Naive thymus-derived CD4-positive, alpha-beta T cell (primary cell): ENCODE measurements around the gene HDHD3. TPM values are rescaled to one million over a fixed set of nuclear protein-coding genes. Genes with fewer than 3 reads are reported as not detected.
"Not testable (repeated sequence)": the region's sequence is repeated elsewhere in the genome, so short reads cannot be mapped to it uniquely, and the experiment has no call there.

ENCODE experiments used
- ATAC-seq: fragments of 150-1000 bp; cut with Tn5 transposase; 2 replicates; pipeline ENCODE4 v1.10.0; 2021; ENCODE audit warnings: mild to moderate bottlenecking, moderate library complexity
- CTCF ChIA-PET: fragments of 350-600 bp; sonication (Branson Sonifier 250); formaldehyde crosslinking; loops from one replicate; lab custom pipeline; 2021; ENCODE audit warnings: antibody characterized with exemption; lab: Charles Lee
- POLR2A ChIA-PET: fragments of 350-600 bp; sonication (Branson Sonifier 250); formaldehyde crosslinking; loops from one replicate; lab custom pipeline; 2021; ENCODE audit warnings: antibody characterized with exemption, inconsistent platforms; lab: Charles Lee
- DNase-seq, 9 donors: peaks; one replicate each; pipeline versions ENCODE4 v3.0.0 to v3.0.0-alpha.2; 2020 to 2022; ENCODE audit warnings: mixed read lengths in 1 of 9
- H3K27ac ChIP-seq: one replicate; pipeline ENCODE4 v1.7.0; 2013; ENCODE audit warnings: mild to moderate bottlenecking, low read depth, low read length, moderate library complexity
- H3K27me3 ChIP-seq, 2 donors: one replicate each; pipeline ENCODE4 v1.7.0; 2013; ENCODE audit warnings: low read length in 2 of 2, mild to moderate bottlenecking in 2 of 2, moderate library complexity in 2 of 2; ENCODE audit not compliant: control insufficient read depth in 2 of 2, insufficient read depth in 2 of 2
- H3K36me3 ChIP-seq, 3 experiments: 1 replicate in 2 of 3; 2 replicates in 1 of 3; pipeline ENCODE4 v1.7.0; 2013; ENCODE audit warnings: low read length in 3 of 3, mild to moderate bottlenecking in 3 of 3, moderate library complexity in 1 of 3; ENCODE audit not compliant: insufficient read depth in 3 of 3, control insufficient read depth in 2 of 3
- H3K4me1 ChIP-seq, 2 donors: one replicate each; pipeline ENCODE4 v1.7.0; 2013; ENCODE audit warnings: low read length in 2 of 2, mild to moderate bottlenecking in 2 of 2, moderate library complexity in 1 of 2; ENCODE audit not compliant: control insufficient read depth in 2 of 2, insufficient read depth in 2 of 2
- H3K4me3 ChIP-seq: 2 replicates; pipeline ENCODE4 v1.7.0; 2013; ENCODE audit warnings: mild to moderate bottlenecking, low read length
- H3K9me3 ChIP-seq, 3 experiments: 1 replicate in 2 of 3; 2 replicates in 1 of 3; pipeline ENCODE4 v1.7.0; 2013; ENCODE audit warnings: low read length in 3 of 3; ENCODE audit not compliant: control insufficient read depth in 2 of 3
- H3K27ac Mint-ChIP-seq, 9 donors: one replicate each; pipeline ENCODE4 v1.8.0; 2020 to 2022; ENCODE audit warnings: mixed read lengths in 9 of 9, mild to moderate bottlenecking in 8 of 9, moderate library complexity in 5 of 9, inconsistent platforms in 2 of 9
- H3K27me3 Mint-ChIP-seq, 5 donors: one replicate each; pipeline ENCODE4 v1.8.0; 2021 to 2022; ENCODE audit warnings: mixed read lengths in 5 of 5, mild to moderate bottlenecking in 1 of 5
- H3K36me3 Mint-ChIP-seq, 5 donors: one replicate each; pipeline ENCODE4 v1.8.0; 2020 to 2022; ENCODE audit warnings: mixed read lengths in 5 of 5, mild to moderate bottlenecking in 3 of 5, inconsistent platforms in 1 of 5
- H3K4me1 Mint-ChIP-seq, 7 donors: one replicate each; pipeline ENCODE4 v1.8.0; 2020 to 2022; ENCODE audit warnings: mixed read lengths in 7 of 7, mild to moderate bottlenecking in 3 of 7, inconsistent platforms in 1 of 7
- H3K4me3 Mint-ChIP-seq, 10 donors: one replicate each; pipeline ENCODE4 v1.8.0; 2020 to 2022; ENCODE audit warnings: mild to moderate bottlenecking in 10 of 10, mixed read lengths in 10 of 10, moderate library complexity in 6 of 10, inconsistent platforms in 2 of 10
- H3K9me3 Mint-ChIP-seq, 11 donors: one replicate each; pipeline ENCODE4 v1.8.0; 2020 to 2022; ENCODE audit warnings: mixed read lengths in 11 of 11, mild to moderate bottlenecking in 4 of 11, inconsistent platforms in 1 of 11, moderate library complexity in 1 of 11
- intact Hi-C, 2 donors: fragments of 100-400 bp; cut with micrococcal nuclease; formaldehyde crosslinking; loops; one replicate each; pipeline ENCODE4 v1.15.1; 2023
- polyA plus RNA-seq, 2 donors: library from polyadenylated mRNA; unstranded; fragments of 300-500 nt; fragmentation: Illumina TruSeq; gene quantifications; one replicate each; pipeline ENCODE4 v1.2.3, GENCODE V29; 2021
- total RNA-seq, 6 experiments: library from RNA in 5 of 6; stranded (reverse) in 5 of 6; gene quantifications; 1 replicate in 5 of 6; 2 replicates in 1 of 6; pipeline ENCODE4 v1.2.3 and lab custom pipeline; 2021 to 2026

The HDHD3 gene
- total and polyA plus RNA-seq, 7 experiments from 2014 or later = 11.3 to 52.8 (median 26.4) TPM

- H3K27ac Mint-ChIP-seq = peak overlapping the region in 1 of 9 donors; percentile 18
- intact Hi-C loops = no loop called here
Observed at GRCh38 chr9:113387560-113388230, 10.9 kb upstream of the HDHD3 start.

DNA sequence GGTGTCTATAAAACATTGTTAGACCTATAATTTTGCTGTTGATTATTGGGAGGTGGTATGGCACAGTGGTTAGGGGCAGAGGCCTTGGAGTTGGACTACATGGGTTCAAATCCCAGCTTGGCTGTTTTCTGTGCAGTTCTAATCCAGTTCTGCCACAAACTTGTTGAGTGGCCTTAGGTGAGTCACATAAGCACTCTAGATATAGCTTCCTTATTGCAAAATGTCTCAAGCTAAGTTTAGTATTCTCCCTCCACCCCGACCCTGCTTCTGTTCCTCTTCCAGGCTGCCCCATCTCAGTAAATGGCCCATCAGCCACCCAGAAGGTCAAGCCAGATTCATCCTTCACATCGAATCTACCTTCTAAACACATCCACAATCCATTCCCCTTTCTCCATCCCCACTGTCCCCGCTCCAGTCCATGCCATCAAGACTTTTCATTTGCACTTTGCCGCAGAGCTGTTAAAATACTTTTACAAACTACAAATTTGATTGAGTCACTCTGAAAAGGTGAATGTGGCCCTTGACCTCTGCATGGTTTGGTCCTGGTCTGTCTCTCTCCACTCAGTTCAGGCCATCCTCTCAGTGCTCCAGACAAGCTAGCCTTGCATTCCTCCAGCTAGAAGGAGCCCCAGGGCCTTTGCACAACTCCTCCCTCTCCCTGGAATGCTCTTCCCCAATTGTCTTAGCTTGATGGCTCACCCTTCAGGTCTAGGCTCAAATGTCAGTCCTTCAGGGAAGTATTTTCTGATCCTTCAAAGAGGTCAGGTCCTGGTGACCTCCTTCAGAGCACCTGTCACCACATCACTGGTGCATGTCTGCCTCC, 10.0 kb upstream of the HDHD3 start:
- Histone ChIP-seq H3K4me1 (no peaks in the 10 kb centered on the region), H3K27ac (no peak overlapping the region), H3K9me3 (no peaks in the 10 kb centered on the region), H3K36me3 (peaks cover 0 to 53% (median 25%) of the 10 kb centered on the region in 3 experiments), H3K27me3 (no peaks in the 10 kb centered on the region), H3K4me3 (no peak overlapping the region)
- Mint-ChIP-seq H3K27ac (peak overlapping the region in 1 of 9 donors; percentile 30), H3K27me3 (no peaks in the 10 kb centered on the region), H3K36me3 (peaks cover 5 to 44% (median 19%) of the 10 kb centered on the region in 5 donors), H3K4me3 (no peak overlapping the region), H3K9me3 (no peaks in the 10 kb centered on the region), H3K4me1 (peaks cover 0 to 4% (median 0%) of the 10 kb centered on the region in 7 donors)
- no peak for ATAC-seq
- intact Hi-C loops = no loop called here
- ChIA-PET POLR2A (interaction anchor here (0.9 kb wide), 1 partner anchor 10 kb away, joined by 4 read pairs; the partner anchor contains the start of gene HDHD3), CTCF (no interaction called here)
- DNase-seq = no peak

More at GRCh38 chr9:113387560-113388230, 10.9 kb upstream of the HDHD3 start:
- ChIA-PET CTCF (no interaction called here), POLR2A (no interaction called here)
- H3K9me3 ChIP-seq = no peaks in the 10 kb centered on the region
- Mint-ChIP-seq H3K9me3 (no peaks in the 10 kb centered on the region), H3K4me1 (peaks cover 0 to 4% (median 0%) of the 10 kb centered on the region in 7 donors), H3K27me3 (no peaks in the 10 kb centered on the region), H3K4me3 (no peak overlapping the region), H3K36me3 (peaks cover 5 to 51% (median 22%) of the 10 kb centered on the region in 5 donors)
- no peaks in the 10 kb centered on the region for H3K4me1 ChIP-seq
- DNase-seq = no peak
- peaks cover 0 to 62% (median 25%) of the 10 kb centered on the region in 3 experiments for H3K36me3 ChIP-seq
- no peaks in the 10 kb centered on the region for H3K27me3 ChIP-seq
- H3K27ac ChIP-seq = no peak overlapping the region
- no peak overlapping the region for H3K4me3 ChIP-seq
- ATAC-seq = no peak

DNA sequence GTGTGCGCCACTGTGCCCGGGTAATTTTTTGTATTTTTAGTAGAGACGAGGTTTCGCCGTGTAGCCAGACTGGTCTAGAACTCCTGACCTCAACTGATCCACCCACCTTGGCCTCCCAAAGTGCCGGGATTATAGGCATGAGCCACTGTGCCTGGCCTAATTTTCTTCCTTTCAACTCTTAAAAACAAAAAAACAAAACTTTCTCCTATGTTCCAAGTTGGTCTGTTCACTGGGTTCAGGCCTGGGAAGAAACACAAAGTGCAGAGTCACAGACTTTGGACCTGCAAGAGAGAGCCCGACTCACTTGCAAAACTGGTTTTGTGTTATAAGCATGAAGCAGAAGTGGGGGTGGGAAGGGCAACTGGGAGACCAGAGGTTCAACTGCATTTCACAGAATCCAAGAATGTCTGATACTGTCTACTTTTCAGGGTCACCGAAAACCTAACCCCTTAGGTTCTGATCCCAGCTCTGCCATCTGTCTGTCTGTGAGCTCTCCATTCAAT, 5.2 kb upstream of the HDHD3 start:
- H3K27me3 ChIP-seq = no peaks in the 10 kb centered on the region
- no peak overlapping the region for H3K4me3 ChIP-seq
- H3K9me3 ChIP-seq = no peaks in the 10 kb centered on the region
- ATAC-seq (no peak), DNase-seq (no peak)
- Mint-ChIP-seq H3K4me1 (peaks cover 0 to 7% (median 0%) of the 10 kb centered on the region in 7 donors), H3K4me3 (no peak overlapping the region), H3K36me3 (peaks cover 0 to 17% (median 6%) of the 10 kb centered on the region in 5 donors), H3K9me3 (no peaks in the 10 kb centered on the region), H3K27ac (peak overlapping the region in 1 of 9 donors; percentile 30), H3K27me3 (peaks cover 0 to 3% (median 0%) of the 10 kb centered on the region in 5 donors)
- peaks cover 0 to 6% (median 6%) of the 10 kb centered on the region in 3 experiments for H3K36me3 ChIP-seq
- POLR2A ChIA-PET = no interaction called here
- no peak overlapping the region for H3K27ac ChIP-seq
- no peaks in the 10 kb centered on the region for H3K4me1 ChIP-seq
- CTCF ChIA-PET = interaction anchor here (0.8 kb wide), 1 partner anchor 208 kb away, joined by 3 read pairs; no protein-coding TSS in a partner anchor
- intact Hi-C loops = no loop called here

DNA sequence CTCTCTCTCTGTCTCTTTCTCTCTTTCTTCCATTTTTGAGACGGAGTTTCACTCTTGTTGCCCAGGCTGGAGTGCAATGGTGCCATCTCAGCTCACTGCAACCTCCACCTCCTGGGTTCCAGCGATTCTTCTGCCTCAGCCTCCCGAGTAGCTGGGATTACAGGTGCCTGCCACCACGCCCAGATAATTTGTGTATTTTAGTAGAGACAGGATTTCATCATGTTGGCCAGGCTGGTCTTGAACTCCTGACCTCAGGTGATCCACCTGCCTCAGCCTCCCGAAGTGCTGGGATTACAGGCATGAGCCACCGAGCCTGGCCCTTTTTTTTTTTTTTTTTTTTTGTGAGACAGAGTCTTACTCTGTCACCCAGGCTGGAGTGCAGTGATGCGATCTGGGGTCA, 4.7 kb upstream of the HDHD3 start:
- H3K27ac Mint-ChIP-seq, H3K27me3 Mint-ChIP-seq, H3K4me3 ChIP-seq, intact Hi-C loops, H3K9me3 ChIP-seq, H3K27ac ChIP-seq, POLR2A ChIA-PET, H3K4me1 Mint-ChIP-seq, ATAC-seq, H3K36me3 ChIP-seq, H3K27me3 ChIP-seq, H3K4me1 ChIP-seq, H3K4me3 Mint-ChIP-seq, H3K9me3 Mint-ChIP-seq, DNase-seq: not testable (repeated sequence)
- H3K36me3 Mint-ChIP-seq = peaks cover 0 to 12% (median 2%) of the 10 kb centered on the region in 5 donors
- CTCF ChIA-PET = interaction anchor here (0.8 kb wide), 1 partner anchor 209 kb away, joined by 3 read pairs; no protein-coding TSS in a partner anchor

DNA sequence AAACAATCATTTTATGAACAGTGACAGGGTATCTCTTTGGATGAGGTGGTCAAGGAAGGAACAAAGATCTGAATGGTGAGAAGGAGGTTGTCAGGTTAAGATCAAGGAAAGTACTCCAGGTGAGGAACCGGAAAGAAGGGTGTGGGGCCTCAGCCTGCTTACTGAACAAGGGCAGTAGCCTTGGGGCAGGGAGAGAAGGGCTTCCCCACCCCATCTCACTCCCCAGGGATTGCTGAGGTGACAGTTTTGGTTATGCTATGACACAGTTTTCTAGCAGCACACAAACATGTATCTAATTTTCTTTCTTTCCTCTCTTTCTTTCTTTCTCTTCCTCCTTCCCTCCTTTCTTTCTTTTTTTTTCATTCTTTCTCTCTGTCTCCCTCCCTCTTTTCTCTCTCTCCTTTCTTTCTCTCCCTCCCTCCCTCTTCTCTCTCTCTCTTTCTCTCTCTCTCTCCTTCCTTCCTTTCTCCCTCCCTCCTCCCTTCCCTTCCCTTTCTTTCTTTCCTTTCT, 4.1 kb upstream of the HDHD3 start:
- H3K4me1 ChIP-seq = peaks cover 0 to 1% of the 10 kb centered on the region in 2 donors
- no peaks in the 10 kb centered on the region for H3K36me3 ChIP-seq
- ChIA-PET CTCF (no interaction called here), POLR2A (no interaction called here)
- Mint-ChIP-seq H3K36me3 (peaks cover 0 to 9% (median 2%) of the 10 kb centered on the region in 5 donors), H3K27ac (peak overlapping the region in 3 of 9 donors; percentile 3 to 23 (median 21)), H3K9me3 (no peaks in the 10 kb centered on the region), H3K4me1 (peaks cover 0 to 8% (median 0%) of the 10 kb centered on the region in 7 donors), H3K4me3 (no peak overlapping the region), H3K27me3 (peaks cover 0 to 3% (median 0%) of the 10 kb centered on the region in 5 donors)
- no peak for DNase-seq
- intact Hi-C loops = no loop called here
- no peak for ATAC-seq
- no peak overlapping the region for H3K27ac ChIP-seq
- H3K27me3 ChIP-seq = no peaks in the 10 kb centered on the region
- no peaks in the 10 kb centered on the region for H3K9me3 ChIP-seq
- H3K4me3 ChIP-seq = no peak overlapping the region

DNA sequence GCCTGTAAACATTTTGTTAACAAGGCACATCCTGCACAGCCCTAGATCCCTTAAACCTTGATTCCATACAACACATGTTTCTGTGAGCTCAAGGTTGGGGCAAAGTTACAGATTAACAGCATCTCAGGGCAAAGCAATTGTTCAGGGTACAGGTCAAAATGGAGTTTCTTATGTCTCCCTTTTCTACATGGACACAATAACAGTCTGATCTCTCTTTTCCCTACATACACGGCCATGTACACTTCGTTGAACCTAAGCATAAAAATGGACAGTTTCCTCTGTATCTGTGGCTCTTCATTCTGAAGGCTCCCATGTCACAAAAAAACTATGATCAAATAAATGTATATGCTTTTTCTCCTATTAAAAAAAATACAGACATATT, 3.0 kb upstream of the HDHD3 start:
- H3K27me3 ChIP-seq, ATAC-seq, H3K27ac ChIP-seq, H3K9me3 Mint-ChIP-seq, H3K27me3 Mint-ChIP-seq, H3K36me3 ChIP-seq, H3K4me1 ChIP-seq, H3K4me3 ChIP-seq, H3K4me3 Mint-ChIP-seq, H3K36me3 Mint-ChIP-seq, H3K9me3 ChIP-seq, DNase-seq, POLR2A ChIA-PET, CTCF ChIA-PET: not testable (repeated sequence)
- intact Hi-C loops = loop anchor here in 1 of 2 donors (5.0 kb wide), 1 partner anchor 1207 kb away; the partner anchor contains the start of gene ATP6V1G1
- Mint-ChIP-seq H3K4me1 (peaks cover 9 to 17% (median 11%) of the 10 kb centered on the region in 7 donors), H3K27ac (peak overlapping the region in 3 of 9 donors; percentile 1 to 42 (median 3))
